HepG2 (cell line): ENCODE results near the gene INTS1. TPM values are rescaled to one million over a fixed set of nuclear protein-coding genes. Genes with fewer than 3 reads are reported as not detected.

ENCODE experiments used
- ARHGAP35 ChIP-seq: sonication (generic); formaldehyde crosslinking; IDR thresholded peaks from 2 replicates; pipeline ENCODE4 v1.9.0; 2022; ENCODE audit warnings: mild to moderate bottlenecking, inconsistent platforms, moderate library complexity, missing genetic modification reagents, borderline replicate concordance
- ARNT2 ChIP-seq: sonication (generic); formaldehyde crosslinking; IDR thresholded peaks from 2 replicates; pipeline ENCODE4 v1.8.0; 2022; ENCODE audit warnings: mild to moderate bottlenecking, low read depth, missing genetic modification reagents, moderate library complexity
- CBX1 ChIP-seq: IDR thresholded peaks from one replicate; pipeline ENCODE4 v1.6.1; 2016; ENCODE audit warnings: antibody characterized with exemption, low read depth
- CBX2 ChIP-seq, 2 experiments: fragments of 200-600 bp in 1 of 2; sonication (generic); formaldehyde crosslinking in 1 of 2; IDR thresholded peaks; 2 replicates each; pipeline versions ENCODE4 v1.7.0 to v1.8.1; 2018 to 2022; ENCODE audit warnings: low read depth in 2 of 2, low read length in 1 of 2, mild to moderate bottlenecking in 1 of 2, missing genetic modification reagents in 1 of 2
- CEBPG ChIP-seq: IDR thresholded peaks from 2 replicates; pipeline ENCODE4 v1.6.1; 2016
- CERS6 ChIP-seq: sonication (generic); formaldehyde crosslinking; IDR thresholded peaks from 2 replicates; pipeline ENCODE4 v1.5.0; 2020; ENCODE audit warnings: missing genetic modification reagents
- HHEX ChIP-seq: IDR thresholded peaks from 2 replicates; pipeline ENCODE4 v1.6.1; 2016; ENCODE audit warnings: control low read depth
- HOXA9 ChIP-seq: sonication (generic); formaldehyde crosslinking; IDR thresholded peaks from 2 replicates; pipeline ENCODE4 v1.8.1; 2022; ENCODE audit warnings: missing genetic modification reagents, mild to moderate bottlenecking, moderate library complexity, borderline replicate concordance
- KMT2A ChIP-seq: sonication (generic); formaldehyde crosslinking; IDR thresholded peaks from 2 replicates; pipeline ENCODE4 v1.4.0; 2020; ENCODE audit warnings: missing genetic modification reagents
- MAFG ChIP-seq: sonication (generic); formaldehyde crosslinking; IDR thresholded peaks from 2 replicates; pipeline ENCODE4 v1.5.1; 2020; ENCODE audit warnings: mild to moderate bottlenecking, missing genetic modification reagents
- MEF2D ChIP-seq: sonication (generic); formaldehyde crosslinking; IDR thresholded peaks from 2 replicates; pipeline ENCODE4 v1.5.1; 2020; ENCODE audit warnings: mild to moderate bottlenecking, missing genetic modification reagents
- MYNN ChIP-seq: sonication (generic); formaldehyde crosslinking; IDR thresholded peaks from 2 replicates; pipeline ENCODE4 v1.4.0; 2020; ENCODE audit warnings: mild to moderate bottlenecking, low read depth, missing genetic modification reagents
- NCOA2 ChIP-seq: sonication (generic); formaldehyde crosslinking; IDR thresholded peaks from 2 replicates; pipeline ENCODE4 v1.8.0; 2022; ENCODE audit warnings: inconsistent platforms
- NFE2L2 ChIP-seq: fragments of 150-350 bp; IDR thresholded peaks from 2 replicates; pipeline ENCODE4 v1.6.1; 2014; ENCODE audit warnings: low read length
- SMAD1 ChIP-seq: sonication (generic); formaldehyde crosslinking; IDR thresholded peaks from 2 replicates; pipeline ENCODE4 v1.4.0; 2020; ENCODE audit warnings: missing genetic modification reagents, low read depth, mild to moderate bottlenecking, borderline replicate concordance
- SMAD3 ChIP-seq: sonication (generic); formaldehyde crosslinking; IDR thresholded peaks from 2 replicates; pipeline ENCODE4 v1.4.0; 2020; ENCODE audit warnings: missing genetic modification reagents
- TFDP2 ChIP-seq: sonication (generic); formaldehyde crosslinking; IDR thresholded peaks from 2 replicates; pipeline ENCODE4 v1.4.0; 2020; ENCODE audit warnings: missing genetic modification reagents
- ZBTB20 ChIP-seq: sonication (generic); formaldehyde crosslinking; IDR thresholded peaks from 2 replicates; pipeline ENCODE4 v1.8.1; 2023; ENCODE audit warnings: missing genetic modification reagents, low read depth, mild to moderate bottlenecking, borderline replicate concordance
- ZNF329 ChIP-seq: sonication (generic); formaldehyde crosslinking; IDR thresholded peaks from 2 replicates; pipeline ENCODE4 v1.9.0; 2021; ENCODE audit warnings: low read depth, mild to moderate bottlenecking, missing genetic modification reagents
- ZNF343 ChIP-seq: sonication (generic); formaldehyde crosslinking; IDR thresholded peaks from 2 replicates; pipeline ENCODE4 v1.4.0; 2020; ENCODE audit warnings: mild to moderate bottlenecking, missing genetic modification reagents
- ZNF432 ChIP-seq: sonication (generic); formaldehyde crosslinking; IDR thresholded peaks from 2 replicates; pipeline ENCODE4 v1.5.0; 2020; ENCODE audit warnings: missing genetic modification reagents, mild to moderate bottlenecking, borderline replicate concordance
- ZNF530 ChIP-seq: sonication (generic); formaldehyde crosslinking; IDR thresholded peaks from 2 replicates; pipeline ENCODE4 v1.5.0; 2020; ENCODE audit warnings: low read depth, mild to moderate bottlenecking, missing genetic modification reagents
- ZNF550 ChIP-seq: sonication (generic); formaldehyde crosslinking; IDR thresholded peaks from 2 replicates; pipeline ENCODE4 v1.4.0; 2020; ENCODE audit warnings: mild to moderate bottlenecking, missing genetic modification reagents, borderline replicate concordance
- ZNF615 ChIP-seq: sonication (generic); formaldehyde crosslinking; IDR thresholded peaks from 2 replicates; pipeline ENCODE4 v1.5.0; 2020; ENCODE audit warnings: mild to moderate bottlenecking, missing genetic modification reagents, borderline replicate concordance
- ZNF776 ChIP-seq: sonication (generic); formaldehyde crosslinking; IDR thresholded peaks from 2 replicates; pipeline ENCODE4 v1.4.0; 2020; ENCODE audit warnings: mild to moderate bottlenecking, missing genetic modification reagents
- ZSCAN25 ChIP-seq: sonication (generic); formaldehyde crosslinking; IDR thresholded peaks from 2 replicates; pipeline ENCODE4 v1.8.0; 2022; ENCODE audit warnings: mild to moderate bottlenecking, missing genetic modification reagents
- ZSCAN5A ChIP-seq: sonication (generic); formaldehyde crosslinking; IDR thresholded peaks from 2 replicates; pipeline ENCODE4 v1.8.0; 2022; ENCODE audit warnings: mild to moderate bottlenecking, missing genetic modification reagents, borderline replicate concordance
- polyA plus RNA-seq, 8 experiments: library from polyadenylated mRNA; depleted of rRNA in 3 of 8; stranded (reverse) in 7 of 8; unstranded in 1 of 8; fragments of >200 nt; fragmentation: Illumina TruSeq in 4 of 8; extraction: Trizol in 4 of 8; gene quantifications; 2 replicates each; pipeline versions ENCODE4 v1.2.1 to v1.2.3, GENCODE V29; 2011 to 2016; ENCODE audit warnings: low read depth in 4 of 8, missing spikeins in 1 of 8, mixed read lengths in 1 of 8; ENCODE audit not compliant: insufficient read depth in 1 of 8
- total RNA-seq, 5 experiments: library from RNA; depleted of rRNA; stranded (reverse); fragments of >200 nt; fragmentation: Illumina TruSeq; extraction: Trizol; gene quantifications; 2 replicates each; pipeline ENCODE4 v1.2.3, GENCODE V29; 2016; ENCODE audit warnings: low read depth in 1 of 5

Gene INTS1
- total and polyA plus RNA-seq, 2 of the 13 experiments (the other 11 are each of a cell fraction or from before 2014, with no cell fraction given), result 13.7 to 29.0 TPM

DNA sequence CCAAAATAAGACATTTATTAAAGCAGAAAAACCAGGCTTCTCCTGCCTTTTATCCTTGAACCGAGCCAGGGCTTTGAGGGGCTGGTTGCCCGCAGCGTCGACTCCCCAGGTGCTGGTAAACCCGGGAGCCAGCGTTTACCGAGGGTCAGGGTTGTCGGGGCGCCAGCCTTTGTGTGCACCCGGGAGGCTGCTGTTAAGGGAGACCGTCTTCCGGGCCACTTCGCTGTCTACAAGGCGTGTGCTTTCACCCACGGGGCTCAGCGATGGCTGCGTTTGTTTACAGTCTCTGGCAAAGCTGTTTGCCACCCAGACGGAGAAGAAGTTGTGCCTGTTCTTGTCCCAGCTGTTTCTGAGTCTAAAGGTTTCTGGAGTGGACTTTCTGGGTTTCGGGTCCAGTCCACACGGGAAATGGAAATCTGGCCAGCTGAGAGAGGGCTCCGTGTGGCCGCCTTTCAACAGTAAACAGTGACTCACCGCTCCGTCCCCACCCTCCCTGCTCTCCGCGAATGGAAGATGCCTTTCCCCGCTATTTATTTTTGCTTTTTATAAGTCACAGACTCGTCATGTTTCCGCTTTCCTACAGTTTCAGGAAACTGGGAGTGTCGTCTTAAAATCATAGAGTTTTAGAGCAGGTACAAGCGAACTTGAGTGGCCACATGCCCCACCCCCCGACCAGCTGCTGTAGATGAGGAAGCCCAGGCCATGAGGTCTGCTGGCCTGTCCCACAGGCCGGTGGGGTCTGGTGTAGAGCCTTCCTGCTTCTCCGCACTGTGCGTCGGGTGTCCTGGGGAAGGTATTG, 28.5 kb upstream of the INTS1 start (continued):
- TF ChIP-seq ARHGAP35 (CRISPR knock-in tag), result no peak
- no peak for TF ChIP-seq HOXA9 (CRISPR knock-in tag)
- TF ChIP-seq ZNF343 (CRISPR knock-in tag), result no peak
- TF ChIP-seq HHEX (CRISPR knock-in tag), result no peak
- TF ChIP-seq MEF2D (CRISPR knock-in tag), result peak; percentile 73; the same call in 1 of the 2 replicates
- TF ChIP-seq ZSCAN5A (CRISPR knock-in tag), result no peak
- TF ChIP-seq ZNF615 (CRISPR knock-in tag), result no peak
- TF ChIP-seq CEBPG (CRISPR knock-in tag), result no peak
- no peak for TF ChIP-seq NFE2L2
- TF ChIP-seq ARNT2 (CRISPR knock-in tag), result no peak
- no peak for TF ChIP-seq CBX2 (IDR thresholded peaks at IDR 0.05; ENCODE audit: low read depth, low read length)
- TF ChIP-seq CBX2 (CRISPR knock-in tag; IDR thresholded peaks at IDR 0.05; ENCODE audit: low read depth), result no peak
- no peak for TF ChIP-seq CBX1
- no peak for TF ChIP-seq SMAD3 (CRISPR knock-in tag)
- TF ChIP-seq ZNF530, result no peak
- no peak for TF ChIP-seq ZNF776 (CRISPR knock-in tag)
- no peak for TF ChIP-seq ZNF550 (CRISPR knock-in tag)
- TF ChIP-seq CERS6 (CRISPR knock-in tag), result no peak
- peak; percentile 61; the same call in 1 of the 2 replicates for TF ChIP-seq SMAD1 (CRISPR knock-in tag)
- TF ChIP-seq ZBTB20 (CRISPR knock-in tag), result no peak
- TF ChIP-seq ZNF432 (CRISPR knock-in tag), result no peak
- no peak for TF ChIP-seq NCOA2 (CRISPR knock-in tag)
- no peak for TF ChIP-seq ZSCAN25
- no peak for TF ChIP-seq ZNF329 (CRISPR knock-in tag)
- no peak for TF ChIP-seq TFDP2 (CRISPR knock-in tag)
- no peak; the same call in 1 of the 2 replicates for TF ChIP-seq MYNN
- TF ChIP-seq MAFG (CRISPR knock-in tag), result no peak
- no peak for TF ChIP-seq KMT2A
